HFF-Myc (cell line): ENCODE data around the gene ADCY3.

Experiments used
- DNase-seq: peaks from one replicate; pipeline ENCODE4 v3.0.0-alpha.2; 2011; ENCODE audit warnings: low read depth; ENCODE audit errors: extremely low read depth
- H3K4me3 ChIP-seq: replicated peaks from 2 replicates; pipeline ENCODE4 v1.5.1; 2011; ENCODE audit warnings: low read depth, mild to moderate bottlenecking, control low read depth, low read length
- TF ChIP-seq, protein P1 (sequence below): IDR thresholded peaks from 2 replicates; pipeline ENCODE4 v1.5.1; 2012; ENCODE audit warnings: mild to moderate bottlenecking, low read depth, low read length, control low read depth; ENCODE audit errors: missing control alignments

The ADCY3 gene

DNA sequence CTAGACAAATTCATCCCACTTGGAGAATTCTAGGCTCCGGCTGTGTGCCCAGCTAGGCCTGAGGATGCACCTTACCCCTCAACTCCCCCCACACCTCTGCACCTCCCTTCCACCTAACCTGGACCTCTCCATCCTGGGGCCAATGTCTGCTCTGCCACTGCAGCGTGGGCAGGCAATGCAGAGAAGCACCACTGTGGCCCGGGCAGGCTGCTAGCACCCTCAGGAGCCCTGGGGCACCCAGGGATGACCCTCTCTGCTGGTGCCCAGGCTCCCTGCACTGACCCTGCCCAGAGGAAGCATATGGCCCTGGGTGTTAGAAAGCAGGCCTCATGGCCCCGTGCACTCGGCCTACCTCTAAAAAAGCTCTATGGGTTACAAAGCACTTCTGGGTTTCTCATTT lies 49.6 kb downstream of the ADCY3 start:
- DNase-seq = no peak
- TF ChIP-seq, protein P1, sequence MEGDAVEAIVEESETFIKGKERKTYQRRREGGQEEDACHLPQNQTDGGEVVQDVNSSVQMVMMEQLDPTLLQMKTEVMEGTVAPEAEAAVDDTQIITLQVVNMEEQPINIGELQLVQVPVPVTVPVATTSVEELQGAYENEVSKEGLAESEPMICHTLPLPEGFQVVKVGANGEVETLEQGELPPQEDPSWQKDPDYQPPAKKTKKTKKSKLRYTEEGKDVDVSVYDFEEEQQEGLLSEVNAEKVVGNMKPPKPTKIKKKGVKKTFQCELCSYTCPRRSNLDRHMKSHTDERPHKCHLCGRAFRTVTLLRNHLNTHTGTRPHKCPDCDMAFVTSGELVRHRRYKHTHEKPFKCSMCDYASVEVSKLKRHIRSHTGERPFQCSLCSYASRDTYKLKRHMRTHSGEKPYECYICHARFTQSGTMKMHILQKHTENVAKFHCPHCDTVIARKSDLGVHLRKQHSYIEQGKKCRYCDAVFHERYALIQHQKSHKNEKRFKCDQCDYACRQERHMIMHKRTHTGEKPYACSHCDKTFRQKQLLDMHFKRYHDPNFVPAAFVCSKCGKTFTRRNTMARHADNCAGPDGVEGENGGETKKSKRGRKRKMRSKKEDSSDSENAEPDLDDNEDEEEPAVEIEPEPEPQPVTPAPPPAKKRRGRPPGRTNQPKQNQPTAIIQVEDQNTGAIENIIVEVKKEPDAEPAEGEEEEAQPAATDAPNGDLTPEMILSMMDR = no peak

DNA sequence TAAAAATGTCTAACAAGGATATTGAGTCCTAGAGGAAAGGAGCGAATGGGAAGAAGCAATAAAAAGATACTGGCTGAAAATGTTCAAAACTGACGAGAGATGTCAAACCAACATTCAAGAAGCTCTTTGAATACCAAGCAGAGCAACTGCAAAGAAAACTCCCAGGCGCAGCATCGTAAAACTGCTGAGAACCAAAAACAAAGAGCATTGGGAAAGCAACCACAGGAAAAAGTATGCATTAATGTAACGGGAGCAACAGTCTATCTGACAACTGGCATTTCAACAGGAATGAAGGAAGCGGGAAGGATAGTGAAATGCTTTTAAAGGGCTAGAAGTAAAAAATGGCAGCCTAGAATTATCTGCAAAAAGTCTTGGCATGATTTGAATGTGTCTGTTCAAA lies 53.1 kb downstream of the ADCY3 start:
- H3K4me3 ChIP-seq = no peak overlapping the region
- TF ChIP-seq, protein P1 = no peak
- no peak for DNase-seq

More for the DNA sequence above, 49.6 kb downstream of the ADCY3 start:
- no peak overlapping the region for H3K4me3 ChIP-seq

GRCh38 chr2:24863641-24864040 lies 56.4 kb downstream of the ADCY3 start:
- TF ChIP-seq, protein P1 = no peak
- no peak for DNase-seq
- no peak overlapping the region for H3K4me3 ChIP-seq

GRCh38 chr2:24861500-24861899 lies 58.5 kb downstream of the ADCY3 start:
- TF ChIP-seq, protein P1 = no peak
- DNase-seq = no peak
- no peak overlapping the region for H3K4me3 ChIP-seq

DNA sequence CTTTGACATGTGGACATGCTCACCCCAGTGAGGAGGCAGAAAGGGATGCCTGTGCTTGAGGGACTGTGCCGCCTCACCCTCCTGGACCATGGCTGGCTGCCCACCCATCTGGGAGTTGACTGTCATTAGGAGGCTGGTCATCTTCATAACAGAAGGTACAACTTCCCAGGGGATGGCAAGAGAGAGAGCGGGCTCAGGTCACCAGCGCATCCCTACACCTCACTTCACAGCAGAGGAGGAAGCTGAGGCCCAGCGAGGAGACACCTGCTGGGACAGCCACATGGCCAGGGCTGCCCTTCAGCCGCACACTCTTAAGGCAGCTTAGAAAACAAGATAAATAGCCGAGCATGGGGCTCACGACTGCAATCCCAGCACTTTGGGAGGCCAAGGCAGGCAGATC lies 59.4 kb downstream of the ADCY3 start:
- TF ChIP-seq, protein P1 = no peak
- H3K4me3 ChIP-seq = no peak overlapping the region
- no peak for DNase-seq

- DNase-seq = no peak
- TF ChIP-seq, protein P1 = no peak
- H3K4me3 ChIP-seq = no peak overlapping the region
These were observed 60.0 kb downstream of the ADCY3 start for GRCh38 chr2:24859968-24860600.

DNA sequence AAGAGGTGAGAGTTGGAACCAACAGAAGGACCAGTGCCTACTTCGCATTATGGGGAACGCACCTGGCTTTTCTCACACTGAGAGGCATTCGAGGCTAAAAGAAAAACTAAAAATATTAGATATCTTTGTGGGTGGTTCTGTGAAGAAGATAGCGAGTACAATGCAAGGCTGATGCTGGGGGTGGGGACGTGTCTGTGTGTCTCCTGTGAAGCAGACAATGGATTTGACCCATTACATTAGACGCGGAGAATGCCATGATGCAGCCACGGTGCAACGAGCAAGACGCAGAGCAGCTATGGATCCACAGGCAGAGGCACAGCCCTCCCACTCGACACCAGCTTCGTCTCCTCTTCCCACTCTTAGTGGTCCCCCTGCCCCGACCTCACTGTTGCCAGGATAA lies 61.0 kb downstream of the ADCY3 start:
- TF ChIP-seq, protein P1 = no peak
- DNase-seq = no peak
- H3K4me3 ChIP-seq = no peak overlapping the region
